GM12878 (cell line): Measurements from ENCODE around the gene SFR1. TPM values are rescaled to one million over a fixed set of nuclear protein-coding genes. Genes with fewer than 3 reads are reported as not detected.

ENCODE experiments used
- BCLAF1 ChIP-seq: fragments of 450-650 bp; IDR thresholded peaks from 2 replicates; pipeline ENCODE4 v1.6.1; 2017; ENCODE audit warnings: antibody characterized with exemption, mild to moderate bottlenecking, moderate library complexity
- CBX3 ChIP-seq: fragments of 200-600 bp; sonication (generic); IDR thresholded peaks from 2 replicates; pipeline ENCODE4 v1.6.1; 2016; ENCODE audit warnings: low read depth, borderline replicate concordance
- CEBPZ ChIP-seq: fragments of 150-350 bp; IDR thresholded peaks from 2 replicates; pipeline ENCODE4 v1.6.1; 2016; ENCODE audit warnings: low read depth, low read length
- CHD2 ChIP-seq: IDR thresholded peaks from 2 replicates; pipeline ENCODE4 v1.6.1; 2011; ENCODE audit warnings: low read depth, low read length, improper control_type of control experiment, borderline replicate concordance
- CHD4 ChIP-seq: fragments of 200-600 bp; sonication (generic); IDR thresholded peaks from 2 replicates; pipeline ENCODE4 v1.6.1; 2016; ENCODE audit warnings: mild to moderate bottlenecking
- CTCF ChIP-seq, 3 experiments: IDR thresholded peaks in 2 of 3; conservative IDR thresholded peaks in 1 of 3; 2 replicates each; pipeline ENCODE4 v1.5.1; 2011; ENCODE audit warnings: low read depth in 3 of 3, low read length in 3 of 3, mild to moderate bottlenecking in 3 of 3, control low read depth in 2 of 3, moderate library complexity in 2 of 3, inconsistent platforms in 1 of 3, mixed read lengths in 1 of 3; ENCODE audit not compliant: control insufficient read depth in 2 of 3, insufficient read depth in 1 of 3; ENCODE audit errors: extremely low read depth in 1 of 3
- HDAC2 ChIP-seq: fragments of 200-600 bp; sonication (generic); IDR thresholded peaks from 2 replicates; pipeline ENCODE4 v1.6.1; 2017
- IKZF2 ChIP-seq, 2 experiments: fragments of 450-650 bp; IDR thresholded peaks; 2 replicates each; pipeline ENCODE4 v1.6.1; 2017; ENCODE audit warnings: mild to moderate bottlenecking in 2 of 2, moderate library complexity in 2 of 2
- KDM1A ChIP-seq: fragments of 200-600 bp; sonication (generic); IDR thresholded peaks from 2 replicates; pipeline ENCODE4 v1.6.1; 2016; ENCODE audit warnings: borderline replicate concordance
- NFYA ChIP-seq: IDR thresholded peaks from 2 replicates; pipeline ENCODE4 v1.6.1; 2011; ENCODE audit warnings: low read depth, mild to moderate bottlenecking, low read length, improper control_type of control experiment, borderline replicate concordance
- NFYB ChIP-seq: IDR thresholded peaks from 2 replicates; pipeline ENCODE4 v1.6.1; 2011; ENCODE audit warnings: low read depth, mild to moderate bottlenecking, low read length, improper control_type of control experiment, moderate library complexity; ENCODE audit not compliant: insufficient read depth
- NR2C2 ChIP-seq: IDR thresholded peaks from 2 replicates; pipeline ENCODE4 v1.6.1; 2011; ENCODE audit warnings: borderline replicate concordance, low read depth; ENCODE audit not compliant: control insufficient read depth, insufficient read length
- PAX8 ChIP-seq: fragments of 450-650 bp; IDR thresholded peaks from 2 replicates; pipeline ENCODE4 v1.6.1; 2017; ENCODE audit warnings: mild to moderate bottlenecking, moderate library complexity
- RAD51 ChIP-seq: fragments of 450-650 bp; IDR thresholded peaks from 2 replicates; pipeline ENCODE4 v1.6.1; 2016; ENCODE audit warnings: moderate library complexity, mild to moderate bottlenecking, inconsistent platforms
- RBBP5 ChIP-seq: fragments of 200-600 bp; sonication (generic); conservative IDR thresholded peaks from 2 replicates; pipeline ENCODE4 v1.6.1; 2016
- RFX5 ChIP-seq: IDR thresholded peaks from 2 replicates; pipeline ENCODE4 v1.6.1; 2011; ENCODE audit warnings: low read depth, low read length, improper control_type of control experiment
- RUNX3 ChIP-seq: IDR thresholded peaks from 2 replicates; pipeline ENCODE4 v1.6.1; 2012; ENCODE audit warnings: low read length, inconsistent platforms
- SREBF2 ChIP-seq: IDR thresholded peaks from 2 replicates; pipeline ENCODE4 v1.6.1; 2012; ENCODE audit warnings: mild to moderate bottlenecking, low read length
- SRF ChIP-seq, 2 experiments: IDR thresholded peaks; 2 replicates each; pipeline ENCODE4 v1.6.1; 2011; ENCODE audit warnings: low read depth in 2 of 2, low read length in 2 of 2, mild to moderate bottlenecking in 1 of 2, moderate library complexity in 1 of 2
- USF1 ChIP-seq: IDR thresholded peaks from 2 replicates; pipeline ENCODE4 v1.6.1; 2011; ENCODE audit warnings: borderline replicate concordance, low read depth, mild to moderate bottlenecking, moderate library complexity, mixed read lengths, low read length; ENCODE audit not compliant: insufficient read depth; ENCODE audit errors: extremely low read length
- polyA plus RNA-seq, 11 experiments: library from polyadenylated mRNA; depleted of rRNA in 4 of 11; unstranded in 6 of 11; stranded (reverse) in 5 of 11; fragments of >200 nt; fragmentation: Nextera tagmentation in 4 of 11; fragmentation: Illumina TruSeq in 1 of 11; extraction: Ambion mirVana in 4 of 11; extraction: Trizol in 1 of 11; gene quantifications; 1 replicate in 1 of 11; 2 replicates in 10 of 11; pipeline versions ENCODE4 v1.2.1 to v1.2.3, GENCODE V29; 2011 to 2016; ENCODE audit warnings: inconsistent platforms in 2 of 11, missing spikeins in 2 of 11, low read depth in 1 of 11
- total RNA-seq, 4 experiments: library from RNA; depleted of rRNA in 3 of 4; stranded (reverse); fragments of >200 nt in 3 of 4; fragmentation: Illumina TruSeq in 1 of 4; extraction: Trizol in 1 of 4; gene quantifications; 2 replicates each; pipeline versions ENCODE4 v1.2.1 to v1.2.3, GENCODE V29; 2013 to 2021

Gene SFR1
- total and polyA plus RNA-seq, 10 of the 15 experiments (the other 5 are each of a cell fraction or from before 2014, with no cell fraction given) = 6.9 to 31.5 (median 14.9) TPM

GRCh38 chr10:104109908-104110662 lies 11.9 kb upstream of the SFR1 start (continued):
- TF ChIP-seq RBBP5 = no peak
- TF ChIP-seq RFX5 = no peak
- no peak for TF ChIP-seq SRF (IDR thresholded peaks at IDR 0.05; ENCODE audit: low read depth in 2 of 2, low read length in 2 of 2)
- no peak for TF ChIP-seq CBX3
- no peak for TF ChIP-seq SREBF2
- TF ChIP-seq RAD51 = no peak
- TF ChIP-seq NFYA = no peak
- no peak for TF ChIP-seq CHD2
- no peak for TF ChIP-seq NFYB
- TF ChIP-seq IKZF2 (IDR thresholded peaks at IDR 0.05) = peak; percentile 56 to 61; a peak in 3 of 4 replicates
- no peak for TF ChIP-seq CEBPZ
- no peak for TF ChIP-seq HDAC2
- TF ChIP-seq KDM1A = no peak
- no peak for TF ChIP-seq NR2C2
- TF ChIP-seq PAX8 = no peak
- TF ChIP-seq RUNX3 = no peak
- TF ChIP-seq CHD4 = no peak
- TF ChIP-seq CTCF (IDR thresholded peaks at IDR 0.05 in 2 of 3, conservative IDR thresholded peaks at IDR 0.05 in 1 of 3; ENCODE audit: control insufficient read depth in 2 of 3, extremely low read depth in 1 of 3, insufficient read depth in 1 of 3, low read depth in 3 of 3, low read length in 3 of 3) = no peak
- TF ChIP-seq BCLAF1 = no peak
- TF ChIP-seq USF1 = no peak
